Measurements from ENCODE around the gene RAB36.

DNA sequence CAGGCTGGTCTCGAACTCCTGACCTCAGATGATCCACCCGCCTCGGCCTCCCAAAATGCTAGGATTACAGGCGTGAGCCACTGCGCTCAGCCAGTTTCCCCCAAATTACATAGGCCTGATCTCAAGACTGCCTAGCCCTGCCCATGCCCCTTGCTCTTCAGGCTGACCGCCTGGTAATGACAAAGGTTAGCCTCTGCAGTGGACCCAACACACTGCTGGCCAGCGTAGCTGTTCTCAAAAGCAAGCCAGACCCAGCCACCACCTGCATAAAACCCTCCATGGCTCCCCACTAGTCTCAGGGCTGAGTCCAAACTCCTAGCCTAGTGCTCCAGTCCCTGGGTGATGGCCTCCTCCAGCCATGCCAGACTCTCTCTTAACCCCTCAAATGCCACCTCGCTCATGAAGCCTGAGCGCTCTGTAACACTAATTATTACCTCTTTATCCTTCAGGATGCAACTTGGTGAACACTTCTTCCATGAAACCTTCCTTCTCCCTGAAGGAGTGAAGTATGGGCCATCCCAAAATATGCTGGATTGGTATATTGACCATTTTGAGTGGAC, 2.7 kb upstream of the RAB36 start:
- TF ChIP-seq, protein P1, sequence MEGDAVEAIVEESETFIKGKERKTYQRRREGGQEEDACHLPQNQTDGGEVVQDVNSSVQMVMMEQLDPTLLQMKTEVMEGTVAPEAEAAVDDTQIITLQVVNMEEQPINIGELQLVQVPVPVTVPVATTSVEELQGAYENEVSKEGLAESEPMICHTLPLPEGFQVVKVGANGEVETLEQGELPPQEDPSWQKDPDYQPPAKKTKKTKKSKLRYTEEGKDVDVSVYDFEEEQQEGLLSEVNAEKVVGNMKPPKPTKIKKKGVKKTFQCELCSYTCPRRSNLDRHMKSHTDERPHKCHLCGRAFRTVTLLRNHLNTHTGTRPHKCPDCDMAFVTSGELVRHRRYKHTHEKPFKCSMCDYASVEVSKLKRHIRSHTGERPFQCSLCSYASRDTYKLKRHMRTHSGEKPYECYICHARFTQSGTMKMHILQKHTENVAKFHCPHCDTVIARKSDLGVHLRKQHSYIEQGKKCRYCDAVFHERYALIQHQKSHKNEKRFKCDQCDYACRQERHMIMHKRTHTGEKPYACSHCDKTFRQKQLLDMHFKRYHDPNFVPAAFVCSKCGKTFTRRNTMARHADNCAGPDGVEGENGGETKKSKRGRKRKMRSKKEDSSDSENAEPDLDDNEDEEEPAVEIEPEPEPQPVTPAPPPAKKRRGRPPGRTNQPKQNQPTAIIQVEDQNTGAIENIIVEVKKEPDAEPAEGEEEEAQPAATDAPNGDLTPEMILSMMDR (optimal IDR thresholded peaks at IDR 0.05 in 1 of 3, IDR thresholded peaks at IDR 0.05 in 1 of 3, conservative IDR thresholded peaks at IDR 0.05 in 1 of 3; ENCODE audit: extremely low read depth in 1 of 3, insufficient read depth in 2 of 3, low read length in 3 of 3), result no peak
- no peak for TF ChIP-seq EZH2 (IDR thresholded peaks at IDR 0.05; ENCODE audit: low read length)

All from keratinocyte (primary cell).